HFFc6 (cell line): ENCODE measurements around the gene FNDC8. TPM values are rescaled to one million over a fixed set of nuclear protein-coding genes. Genes with fewer than 3 reads are reported as not detected.

ENCODE experiments used
- DNase-seq: peaks from one replicate; pipeline ENCODE4 v3.0.0-alpha.2; 2018
- H3K27ac Mint-ChIP-seq: 2 replicates; pipeline ENCODE4 v1.8.0; 2020; ENCODE audit warnings: mild to moderate bottlenecking, mixed read lengths
- H3K27me3 Mint-ChIP-seq: 2 replicates; pipeline ENCODE4 v1.8.0; 2021; ENCODE audit warnings: mild to moderate bottlenecking, moderate library complexity, mixed read lengths; ENCODE audit not compliant: insufficient read depth
- H3K36me3 Mint-ChIP-seq: 2 replicates; pipeline ENCODE4 v1.8.0; 2021; ENCODE audit warnings: low read depth, mixed read lengths
- H3K4me1 Mint-ChIP-seq: 2 replicates; pipeline ENCODE4 v1.8.0; 2020; ENCODE audit warnings: low read depth, mixed read lengths
- H3K4me3 Mint-ChIP-seq: 2 replicates; pipeline ENCODE4 v1.8.0; 2020; ENCODE audit warnings: mild to moderate bottlenecking, moderate library complexity, mixed read lengths
- H3K9me3 Mint-ChIP-seq: 2 replicates; pipeline ENCODE4 v1.8.0; 2020; ENCODE audit warnings: mild to moderate bottlenecking, mixed read lengths
- CTCF ChIP-seq: fragments of 200-600 bp; sonication (generic); IDR thresholded peaks from 2 replicates; pipeline ENCODE4 v1.5.0; 2021; ENCODE audit warnings: antibody characterized with exemption, mild to moderate bottlenecking
- total RNA-seq, 6 experiments: library from RNA; stranded (reverse); fragmentation: NEBNext Ultra II Directional; extraction: Animal tissue kit (Norgen Biotek cat#: 25700); gene quantifications; 2 replicates in 1 of 6; 3 replicates in 5 of 6; pipeline ENCODE4 v1.2.3, GENCODE V29; 2021

Gene FNDC8
- total RNA-seq, 6 experiments from 2014 or later = not detected

DNA sequence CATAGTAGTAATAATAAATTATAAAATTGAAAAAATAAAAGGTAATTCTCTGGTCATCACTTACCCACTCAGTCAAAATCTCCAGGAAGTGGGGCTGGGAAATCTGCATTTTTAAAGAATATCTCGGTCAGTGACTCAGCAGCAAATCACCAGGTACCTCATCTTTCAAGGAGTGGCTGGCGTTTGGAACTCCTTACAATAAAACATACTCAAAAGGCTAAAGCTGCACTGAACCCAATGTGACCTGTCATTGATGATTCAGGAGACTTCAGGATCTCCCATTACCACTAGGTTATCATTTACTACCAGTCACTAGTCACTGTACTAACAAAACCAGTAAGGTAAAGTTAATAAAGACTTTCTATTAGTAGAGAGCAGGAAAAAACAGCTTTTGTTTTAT is 36.4 kb upstream of the FNDC8 start:
- TF ChIP-seq CTCF = no peak
- peak; percentile 55 for DNase-seq
- Mint-ChIP-seq H3K27ac (peak overlapping the region; percentile 80), H3K4me1 (peaks cover 80% of the 10 kb centered on the region), H3K4me3 (peak overlapping the region; percentile 56), H3K36me3 (no peaks in the 10 kb centered on the region), H3K9me3 (no peaks in the 10 kb centered on the region), H3K27me3 (no peaks in the 10 kb centered on the region; the same call in none of the 2 replicates)

DNA sequence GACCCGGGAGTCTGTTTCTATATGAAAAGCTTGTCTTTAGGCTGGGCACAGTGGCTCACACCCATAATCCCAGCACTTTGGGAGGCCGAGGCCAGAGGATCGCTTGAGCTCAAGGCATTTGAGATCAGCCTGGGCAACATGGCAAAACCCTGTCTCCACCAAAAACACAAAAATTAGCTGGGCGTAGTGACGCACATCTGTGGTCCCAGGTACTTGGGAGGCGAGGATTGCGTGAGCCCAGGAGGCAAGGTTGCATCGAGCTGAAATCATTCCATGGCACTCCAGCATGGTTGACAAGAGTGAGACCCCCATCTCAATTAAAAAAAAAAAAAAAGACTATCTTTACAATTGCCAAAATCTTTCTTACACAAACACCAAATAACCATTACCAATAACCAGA is 35.3 kb upstream of the FNDC8 start:
- TF ChIP-seq CTCF = no peak
- Mint-ChIP-seq H3K9me3 (no peaks in the 10 kb centered on the region), H3K27ac (no peak overlapping the region; the same call in none of the 2 replicates), H3K4me1 (peaks cover 69% of the 10 kb centered on the region), H3K36me3 (no peaks in the 10 kb centered on the region), H3K4me3 (no peak overlapping the region), H3K27me3 (no peaks in the 10 kb centered on the region; the same call in none of the 2 replicates)
- no peak for DNase-seq

DNA sequence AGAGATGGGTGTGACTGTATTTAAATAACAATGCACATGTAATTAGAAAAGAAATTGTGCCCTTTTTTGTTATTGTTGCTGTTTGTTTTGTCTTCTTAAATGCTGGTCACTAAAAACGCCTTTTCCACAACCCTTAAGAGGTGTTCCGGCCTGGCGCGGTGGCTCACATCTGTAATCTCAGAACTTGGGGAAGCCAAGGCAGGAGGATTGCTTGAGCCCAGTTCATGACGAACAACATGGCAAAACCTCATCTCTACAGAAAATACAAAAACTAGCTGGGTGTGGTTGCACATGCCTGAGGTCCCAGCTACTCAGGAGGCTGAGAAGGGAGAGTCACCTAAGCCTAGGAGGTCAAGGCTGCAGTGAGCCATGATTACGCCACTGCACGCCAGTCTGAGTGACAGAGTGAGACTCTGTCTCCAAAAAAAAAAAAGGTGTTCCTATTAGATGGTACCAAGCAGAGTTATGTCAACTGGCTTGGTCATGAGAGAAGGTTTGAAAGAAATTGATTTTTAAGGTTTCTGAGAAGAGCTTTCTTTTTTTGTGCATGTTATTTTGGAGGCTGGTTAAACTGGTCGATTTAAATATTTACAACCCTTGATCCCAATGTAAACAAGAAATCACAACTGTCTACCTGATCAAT is 34.4 kb upstream of the FNDC8 start:
- Mint-ChIP-seq H3K9me3 (no peaks in the 10 kb centered on the region), H3K4me1 (peaks cover 60% of the 10 kb centered on the region), H3K36me3 (no peaks in the 10 kb centered on the region), H3K27me3 (no peaks in the 10 kb centered on the region; the same call in none of the 2 replicates), H3K4me3 (peak overlapping the region; percentile 89), H3K27ac (peak overlapping the region; percentile 91; the same call in 1 of the 2 replicates)
- DNase-seq = no peak
- TF ChIP-seq CTCF = no peak

- Mint-ChIP-seq H3K4me3 (peak overlapping the region; percentile 89), H3K27me3 (no peaks in the 10 kb centered on the region; the same call in none of the 2 replicates), H3K4me1 (peaks cover 52% of the 10 kb centered on the region), H3K36me3 (no peaks in the 10 kb centered on the region), H3K9me3 (no peaks in the 10 kb centered on the region), H3K27ac (peak overlapping the region; percentile 91)
- no peak for TF ChIP-seq CTCF
- peak; percentile 4 for DNase-seq
These were observed 33.6 kb upstream of the FNDC8 start for GRCh38 chr17:35087731-35088355.

GRCh38 chr17:35088356-35088880 is 33.0 kb upstream of the FNDC8 start:
- Mint-ChIP-seq H3K4me3 (peak overlapping the region; percentile 89), H3K36me3 (no peaks in the 10 kb centered on the region), H3K27me3 (no peaks in the 10 kb centered on the region; the same call in none of the 2 replicates), H3K4me1 (peaks cover 46% of the 10 kb centered on the region), H3K27ac (peak overlapping the region; percentile 91), H3K9me3 (no peaks in the 10 kb centered on the region)
- no peak for TF ChIP-seq CTCF
- DNase-seq = peak; percentile 36
